ENCODE measurements around the gene TNIP1.
A peak's percentile ranks its signal among the peaks of the same experiment; 100 is the strongest.

The TNIP1 gene

GRCh38 chr5:151004499-151004898, 76.3 kb downstream of the TNIP1 start:
- DNase-seq (ENCODE audit: low read depth) = no peak
- TF ChIP-seq CTCF (IDR thresholded peaks at IDR 0.05; ENCODE audit: low read length, missing control alignments) = no peak
- H3K4me3 ChIP-seq (replicated peaks; ENCODE audit: low read depth, low read length) = no peak overlapping the region

GRCh38 chr5:151003503-151003860, 77.4 kb downstream of the TNIP1 start:
- no peak overlapping the region for H3K4me3 ChIP-seq (replicated peaks; ENCODE audit: low read depth, low read length)
- DNase-seq (ENCODE audit: low read depth) = no peak
- no peak for TF ChIP-seq CTCF (IDR thresholded peaks at IDR 0.05; ENCODE audit: low read length, missing control alignments)

GRCh38 chr5:151002681-151003502, 77.9 kb downstream of the TNIP1 start:
- H3K4me3 ChIP-seq (replicated peaks; ENCODE audit: low read depth, low read length) = no peak overlapping the region
- TF ChIP-seq CTCF (IDR thresholded peaks at IDR 0.05; ENCODE audit: low read length, missing control alignments) = no peak
- no peak for DNase-seq (ENCODE audit: low read depth)

GRCh38 chr5:151002250-151002649, 78.6 kb downstream of the TNIP1 start:
- DNase-seq (ENCODE audit: low read depth) = peak; percentile 64
- peak; percentile 52 for TF ChIP-seq CTCF (IDR thresholded peaks at IDR 0.05; ENCODE audit: low read length, missing control alignments)
- H3K4me3 ChIP-seq (replicated peaks; ENCODE audit: low read depth, low read length) = no peak overlapping the region

GRCh38 chr5:151001436-151001835, 79.4 kb downstream of the TNIP1 start:
- no peak for TF ChIP-seq CTCF (IDR thresholded peaks at IDR 0.05; ENCODE audit: low read length, missing control alignments)
- DNase-seq (ENCODE audit: low read depth) = no peak

GRCh38 chr5:150999704-151000442, 81.0 kb downstream of the TNIP1 start:
- no peak for TF ChIP-seq CTCF (IDR thresholded peaks at IDR 0.05; ENCODE audit: low read length, missing control alignments)
- DNase-seq (ENCODE audit: low read depth) = peak; percentile 36
- H3K4me3 ChIP-seq (replicated peaks; ENCODE audit: low read depth, low read length) = no peak overlapping the region

More at GRCh38 chr5:151001436-151001835, 79.4 kb downstream of the TNIP1 start:
- no peak overlapping the region for H3K4me3 ChIP-seq (replicated peaks; ENCODE audit: low read depth, low read length)

Measured in fibroblast of pulmonary artery (primary cell).